GM12892 (cell line): ENCODE data around the gene LRRC18.

Experiments used
- POLR2A ChIP-seq: IDR thresholded peaks from 2 replicates; pipeline ENCODE4 v1.6.1; 2011; ENCODE audit warnings: low read depth, low read length, control low read depth
- POLR2AphosphoS5 ChIP-seq: IDR thresholded peaks from 2 replicates; pipeline ENCODE4 v1.6.1; 2011; ENCODE audit warnings: low read depth, low read length, control low read depth
- TAF1 ChIP-seq: IDR thresholded peaks from 2 replicates; pipeline ENCODE4 v1.6.1; 2011; ENCODE audit warnings: low read depth, mild to moderate bottlenecking, control low read depth, low read length, borderline replicate concordance

DNA sequence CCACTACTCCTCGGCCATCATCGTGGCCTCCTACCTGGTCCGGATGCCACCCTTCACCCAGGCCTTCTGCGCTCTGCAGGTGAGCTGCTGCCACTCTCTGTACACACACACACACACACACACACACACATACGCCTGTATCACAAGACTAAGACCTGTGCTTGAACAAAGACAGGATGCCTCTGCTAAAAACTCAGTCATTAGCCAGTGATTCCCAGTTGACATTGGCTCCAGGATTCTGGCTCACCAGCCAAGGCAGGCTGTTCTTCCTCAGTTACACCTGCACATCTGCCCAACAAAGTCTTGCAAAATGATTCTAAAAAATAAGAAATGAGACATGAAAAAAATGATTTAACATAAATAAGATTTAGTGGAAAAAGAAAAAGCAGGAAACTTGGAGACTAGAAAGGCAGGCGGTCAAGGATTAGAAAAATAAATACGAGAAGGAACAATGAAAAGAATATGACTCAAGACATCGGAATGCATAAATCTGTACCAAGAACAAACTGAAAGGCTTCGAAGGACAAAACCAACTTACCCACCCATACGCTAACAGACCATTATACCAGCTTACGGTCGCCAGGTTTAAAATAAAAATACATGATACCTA lies 7.4 kb upstream of the LRRC18 start:
- TF ChIP-seq POLR2A (no peak), POLR2AphosphoS5 (no peak), TAF1 (no peak)
